IPS-20b (cell line): Measurements from ENCODE around the gene POLR1G.

ENCODE experiments used
- H3K27ac ChIP-seq: one replicate; pipeline ENCODE4 v1.5.1; 2013; ENCODE audit warnings: low read length
- H3K27me3 ChIP-seq: 2 replicates; pipeline ENCODE4 v1.6.1; 2013; ENCODE audit warnings: mild to moderate bottlenecking, low read length, inconsistent platforms; ENCODE audit not compliant: insufficient read depth
- H3K36me3 ChIP-seq: 2 replicates; pipeline ENCODE4 v1.6.1; 2013; ENCODE audit warnings: low read depth, mild to moderate bottlenecking, inconsistent platforms, low read length, moderate library complexity; ENCODE audit not compliant: insufficient read depth
- H3K4me1 ChIP-seq: 2 replicates; pipeline ENCODE4 v1.6.1; 2013; ENCODE audit warnings: mild to moderate bottlenecking, control low read depth, inconsistent platforms, low read length, moderate library complexity; ENCODE audit not compliant: insufficient read depth
- H3K4me3 ChIP-seq: 2 replicates; pipeline ENCODE4 v1.5.1; 2013; ENCODE audit warnings: mild to moderate bottlenecking, low read length, inconsistent platforms
- H3K9ac ChIP-seq: 2 replicates; pipeline ENCODE4 v1.6.1; 2013; ENCODE audit warnings: low read depth, mild to moderate bottlenecking, inconsistent platforms, low read length, moderate library complexity
- H3K9me3 ChIP-seq: 2 replicates; pipeline ENCODE4 v1.6.1; 2013; ENCODE audit warnings: mild to moderate bottlenecking, low read depth, low read length, inconsistent platforms; ENCODE audit not compliant: insufficient read depth

Gene POLR1G

DNA sequence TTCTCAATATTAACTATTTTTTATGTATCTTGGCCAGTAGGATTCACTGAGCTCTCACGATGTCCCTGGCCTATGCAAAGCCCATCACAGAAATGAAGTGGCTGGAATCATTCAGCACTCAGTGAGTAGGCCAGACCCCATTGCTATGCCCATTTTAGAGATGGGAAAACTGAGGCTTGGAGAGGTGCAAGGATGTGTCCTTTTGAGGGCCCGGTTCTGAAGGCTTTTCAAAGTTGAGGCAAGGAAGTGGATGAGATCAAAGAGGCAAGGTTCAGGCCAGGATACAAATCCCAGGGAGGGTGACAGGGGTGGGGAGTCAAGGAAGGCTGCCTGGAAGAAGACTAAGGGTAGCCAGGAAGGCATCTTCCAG, 35.9 kb downstream of the POLR1G start:
- H3K9ac ChIP-seq, result no peak overlapping the region
- H3K27ac ChIP-seq, result no peak overlapping the region
- no peak overlapping the region for H3K4me3 ChIP-seq
- H3K36me3 ChIP-seq, result no peaks in the 10 kb centered on the region
- H3K9me3 ChIP-seq, result no peaks in the 10 kb centered on the region
- peaks cover 7% of the 10 kb centered on the region; the same call in 1 of the 2 replicates for H3K4me1 ChIP-seq
- peaks cover 33% of the 10 kb centered on the region; the same call in 1 of the 2 replicates for H3K27me3 ChIP-seq

DNA sequence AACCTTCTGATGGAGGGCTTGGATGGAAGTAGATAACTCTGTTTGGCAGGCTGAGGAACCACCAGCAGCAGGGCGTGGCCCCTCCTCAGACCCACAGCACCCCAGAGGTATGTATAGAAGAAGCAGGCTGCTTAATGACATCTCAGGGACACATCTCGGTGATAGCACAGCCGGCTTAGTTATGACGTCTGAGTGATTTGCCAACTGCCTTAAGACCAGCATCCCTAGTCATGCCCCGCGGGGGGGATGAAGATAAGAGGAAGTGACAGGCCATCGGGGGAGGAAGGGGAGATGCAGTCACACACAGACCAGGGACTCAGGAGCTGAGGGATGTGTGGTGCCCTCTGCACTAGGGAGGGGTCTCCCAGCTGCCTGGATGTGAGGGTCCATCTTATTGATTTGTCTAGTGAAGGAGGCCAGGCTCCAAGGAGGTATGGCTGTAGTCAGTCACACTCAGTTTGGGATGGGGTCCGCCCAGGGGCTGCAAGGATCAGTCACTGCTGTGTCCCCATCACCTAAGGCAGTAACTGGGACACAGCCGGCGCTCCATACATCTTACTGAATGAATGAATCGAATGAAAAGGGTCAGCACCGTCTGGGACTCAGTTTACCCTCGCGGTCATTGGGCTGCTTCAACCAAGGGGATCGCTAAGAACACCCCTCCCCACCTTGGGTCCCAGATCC, 36.5 kb downstream of the POLR1G start:
- H3K27me3 ChIP-seq, result peaks cover 33% of the 10 kb centered on the region; the same call in 1 of the 2 replicates
- no peaks in the 10 kb centered on the region for H3K36me3 ChIP-seq
- H3K4me3 ChIP-seq, result peak overlapping the region; percentile 84
- H3K4me1 ChIP-seq, result peaks cover 7% of the 10 kb centered on the region; the same call in 1 of the 2 replicates
- no peaks in the 10 kb centered on the region for H3K9me3 ChIP-seq
- peak overlapping the region; percentile 28; the same call in 1 of the 2 replicates for H3K9ac ChIP-seq
- no peak overlapping the region for H3K27ac ChIP-seq

DNA sequence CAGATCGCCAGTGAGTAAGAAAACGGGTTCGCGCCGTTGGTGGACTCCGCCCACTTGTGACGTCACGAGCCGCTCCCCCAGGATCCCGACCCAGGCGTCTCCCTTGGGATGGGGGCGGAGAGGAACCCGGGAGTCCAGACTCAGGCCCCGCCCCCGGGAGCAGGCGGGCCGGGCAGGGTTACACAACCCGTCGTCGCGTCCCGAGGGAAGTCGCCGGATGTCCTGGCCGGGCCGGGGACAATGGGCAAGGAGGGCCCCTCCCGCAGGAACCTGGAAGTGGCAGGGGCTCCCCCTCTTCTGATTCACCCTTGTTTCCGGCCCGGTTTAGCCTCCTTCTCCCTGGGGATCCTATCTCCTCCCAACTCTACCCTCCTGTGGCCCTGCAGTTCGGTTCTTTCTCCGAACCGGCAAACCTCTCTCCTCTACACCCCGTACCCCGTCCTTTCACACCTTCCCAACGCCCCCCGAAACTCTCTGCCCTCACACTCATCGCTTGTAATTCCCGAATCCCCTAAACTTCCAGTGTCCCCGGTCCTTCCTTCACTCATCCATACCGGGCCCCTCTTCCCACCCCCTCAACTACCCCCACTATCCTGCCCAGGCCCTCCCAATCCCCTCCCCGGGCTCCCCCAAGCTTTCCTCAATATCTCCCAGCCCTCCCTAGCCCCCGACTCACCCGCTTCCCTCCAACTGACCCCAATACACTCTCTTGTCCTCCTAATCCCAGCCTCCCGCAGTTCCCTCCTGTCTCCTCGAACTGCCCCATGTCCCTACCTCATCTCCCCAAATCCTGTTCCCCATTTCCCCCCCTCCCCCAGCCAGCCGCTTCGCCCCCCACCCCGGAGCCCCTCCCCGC, 37.2 kb downstream of the POLR1G start:
- H3K27me3 ChIP-seq, result peaks cover 33% of the 10 kb centered on the region; the same call in 1 of the 2 replicates
- no peaks in the 10 kb centered on the region for H3K9me3 ChIP-seq
- no peaks in the 10 kb centered on the region for H3K36me3 ChIP-seq
- peak overlapping the region; percentile 82 for H3K9ac ChIP-seq
- peak overlapping the region; percentile 84 for H3K4me3 ChIP-seq
- H3K27ac ChIP-seq, result no peak overlapping the region
- peaks cover 7% of the 10 kb centered on the region; the same call in 1 of the 2 replicates for H3K4me1 ChIP-seq

DNA sequence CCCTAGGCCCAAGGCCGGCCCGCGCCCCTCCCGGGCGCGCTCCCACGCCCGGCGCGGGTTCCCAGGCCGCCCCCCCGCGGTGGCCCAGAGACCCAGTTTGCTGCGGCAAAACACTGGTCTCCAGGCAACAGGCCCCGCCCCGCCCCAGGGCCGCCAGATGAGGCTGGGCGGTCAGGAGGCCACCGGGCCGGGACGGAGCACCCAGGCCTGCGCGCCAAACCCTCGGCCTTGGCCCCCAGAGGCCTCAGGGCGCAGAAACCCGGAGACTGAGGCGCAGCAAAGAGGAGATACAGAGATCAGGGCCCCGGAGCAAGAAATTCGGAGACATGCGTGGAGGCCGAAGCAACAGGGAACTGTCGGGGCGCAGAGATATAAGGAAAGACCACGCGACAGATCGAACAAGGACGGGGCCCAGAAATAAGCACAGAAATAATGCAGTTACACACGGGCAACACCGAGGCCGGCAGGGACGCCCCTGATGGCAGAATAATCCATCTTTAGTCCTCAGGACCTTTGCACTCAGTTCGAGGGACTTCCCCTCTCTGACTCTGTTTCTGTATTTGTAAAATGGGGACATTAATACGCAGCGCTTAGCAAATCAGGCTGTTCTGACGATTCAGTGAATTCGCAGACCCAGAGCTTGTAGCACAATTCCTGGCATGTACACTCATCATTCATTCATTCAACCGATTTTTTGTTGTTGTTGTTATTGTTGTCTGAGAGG, 38.0 kb downstream of the POLR1G start:
- Histone ChIP-seq H3K36me3 (no peaks in the 10 kb centered on the region), H3K4me1 (peaks cover 7% of the 10 kb centered on the region; the same call in 1 of the 2 replicates), H3K27ac (no peak overlapping the region), H3K9me3 (no peaks in the 10 kb centered on the region), H3K9ac (peak overlapping the region; percentile 77; the same call in 1 of the 2 replicates), H3K4me3 (peak overlapping the region; percentile 71), H3K27me3 (peaks cover 38% of the 10 kb centered on the region; the same call in 1 of the 2 replicates)

DNA sequence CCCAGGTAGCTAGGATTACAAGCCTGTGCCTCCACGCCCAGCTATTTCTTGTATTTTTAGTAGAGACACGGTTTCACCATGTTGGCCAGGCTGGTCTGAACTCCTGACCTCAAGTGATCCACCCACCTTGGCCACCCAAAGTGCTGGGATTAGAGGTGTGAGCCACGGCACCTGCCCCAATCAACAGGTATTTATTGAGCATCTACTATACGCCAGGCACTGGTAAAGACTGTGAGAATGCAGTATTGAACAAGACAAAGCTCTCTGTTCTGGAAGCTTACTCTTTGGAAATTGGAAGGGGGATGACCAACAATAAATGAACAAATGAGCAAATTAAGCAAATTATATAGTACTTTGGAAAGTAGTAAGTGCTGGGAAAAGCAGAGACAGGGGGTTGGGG, 38.7 kb downstream of the POLR1G start:
- no peak overlapping the region for H3K9ac ChIP-seq
- H3K4me1 ChIP-seq, result peaks cover 7% of the 10 kb centered on the region; the same call in 1 of the 2 replicates
- H3K9me3 ChIP-seq, result no peaks in the 10 kb centered on the region
- H3K36me3 ChIP-seq, result no peaks in the 10 kb centered on the region
- H3K4me3 ChIP-seq, result no peak overlapping the region
- H3K27me3 ChIP-seq, result peaks cover 44% of the 10 kb centered on the region
- no peak overlapping the region for H3K27ac ChIP-seq

DNA sequence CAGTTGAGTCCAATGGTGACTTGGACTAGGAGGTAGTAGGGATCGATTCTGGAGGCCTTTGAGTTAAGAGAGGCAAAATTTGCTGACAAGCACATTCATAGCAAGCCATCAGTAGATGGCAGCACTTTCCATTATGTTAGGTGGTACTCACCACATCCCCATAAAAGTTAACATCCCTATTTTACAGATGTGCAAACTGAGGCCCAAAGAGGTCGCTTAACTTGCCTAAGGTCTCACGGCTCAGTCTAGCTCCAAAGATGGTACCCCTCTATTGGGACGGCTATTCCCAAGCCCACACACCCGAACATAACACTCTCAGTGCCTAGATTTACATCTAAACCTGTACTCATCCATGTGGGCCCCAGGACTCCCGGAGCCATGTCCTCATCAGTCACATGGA, 39.9 kb downstream of the POLR1G start:
- no peaks in the 10 kb centered on the region for H3K9me3 ChIP-seq
- no peaks in the 10 kb centered on the region for H3K36me3 ChIP-seq
- H3K9ac ChIP-seq, result no peak overlapping the region
- H3K4me1 ChIP-seq, result peaks cover 7% of the 10 kb centered on the region; the same call in 1 of the 2 replicates
- no peak overlapping the region for H3K4me3 ChIP-seq
- peaks cover 44% of the 10 kb centered on the region for H3K27me3 ChIP-seq
- no peak overlapping the region for H3K27ac ChIP-seq

DNA sequence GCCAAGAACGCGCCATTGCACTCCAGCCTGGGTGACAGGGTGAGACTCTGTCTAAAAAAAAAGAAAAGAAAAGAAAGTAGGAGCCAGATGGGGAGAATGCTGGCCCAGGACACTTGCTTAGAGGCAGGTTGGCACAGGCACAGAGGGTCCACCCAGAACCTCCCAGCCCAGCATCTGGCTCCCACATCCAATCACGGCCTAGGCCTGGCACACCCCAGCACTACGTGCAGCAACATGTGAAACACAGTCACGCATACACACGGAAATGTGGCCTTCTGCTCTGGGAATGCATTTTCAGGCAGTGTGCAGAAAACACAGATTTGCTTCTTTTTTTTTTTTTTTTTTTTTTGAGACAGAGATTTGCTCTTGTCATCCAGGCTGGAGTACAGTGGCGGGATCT, 40.5 kb downstream of the POLR1G start:
- Histone ChIP-seq H3K9ac (no peak overlapping the region), H3K36me3 (no peaks in the 10 kb centered on the region), H3K9me3 (no peaks in the 10 kb centered on the region), H3K27ac (no peak overlapping the region), H3K4me3 (no peak overlapping the region), H3K27me3 (peaks cover 50% of the 10 kb centered on the region), H3K4me1 (peaks cover 7% of the 10 kb centered on the region; the same call in 1 of the 2 replicates)

DNA sequence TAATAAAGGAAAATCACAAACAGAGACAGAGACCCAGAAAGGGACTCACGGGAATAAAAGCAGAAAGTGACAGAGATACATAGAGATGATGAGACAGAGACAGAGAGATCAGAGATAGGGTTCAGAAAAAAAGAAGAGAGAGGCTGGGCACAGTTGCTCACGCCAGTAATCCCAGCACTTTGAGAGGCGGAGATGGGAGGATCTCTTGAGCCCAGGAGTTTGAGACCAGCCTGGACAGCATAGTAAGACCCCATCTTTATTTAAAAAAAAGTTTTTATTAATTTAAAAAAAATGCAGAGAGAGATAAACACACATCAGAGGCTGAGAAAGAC, 41.9 kb downstream of the POLR1G start:
- H3K36me3 ChIP-seq, result no peaks in the 10 kb centered on the region
- no peaks in the 10 kb centered on the region for H3K9me3 ChIP-seq
- no peak overlapping the region for H3K4me3 ChIP-seq
- peaks cover 45% of the 10 kb centered on the region for H3K27me3 ChIP-seq
- peaks cover 5% of the 10 kb centered on the region; the same call in 1 of the 2 replicates for H3K4me1 ChIP-seq
- no peak overlapping the region for H3K27ac ChIP-seq
- H3K9ac ChIP-seq, result no peak overlapping the region

DNA sequence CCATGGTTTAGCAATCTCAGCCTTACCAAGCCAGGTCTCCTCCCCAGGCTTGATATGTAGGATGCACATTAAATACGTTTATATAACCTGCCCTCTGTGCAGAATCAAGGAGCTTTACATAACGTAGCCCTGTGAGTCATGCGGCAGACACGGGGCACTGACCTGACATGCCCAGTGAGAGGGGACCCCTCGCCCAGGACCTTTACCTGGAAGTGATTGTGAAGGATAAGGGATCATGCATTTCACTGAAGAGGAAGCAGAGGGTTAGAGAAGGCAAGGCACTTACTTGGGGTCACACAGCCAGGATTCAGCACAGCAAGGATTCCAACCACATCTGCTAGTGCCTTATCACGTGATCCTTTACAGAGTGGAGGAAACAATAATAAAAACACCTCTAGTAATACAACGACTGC, 42.4 kb downstream of the POLR1G start:
- Histone ChIP-seq H3K27me3 (peaks cover 45% of the 10 kb centered on the region), H3K4me1 (peaks cover 5% of the 10 kb centered on the region), H3K36me3 (no peaks in the 10 kb centered on the region), H3K9me3 (no peaks in the 10 kb centered on the region), H3K9ac (no peak overlapping the region), H3K4me3 (no peak overlapping the region), H3K27ac (no peak overlapping the region)

DNA sequence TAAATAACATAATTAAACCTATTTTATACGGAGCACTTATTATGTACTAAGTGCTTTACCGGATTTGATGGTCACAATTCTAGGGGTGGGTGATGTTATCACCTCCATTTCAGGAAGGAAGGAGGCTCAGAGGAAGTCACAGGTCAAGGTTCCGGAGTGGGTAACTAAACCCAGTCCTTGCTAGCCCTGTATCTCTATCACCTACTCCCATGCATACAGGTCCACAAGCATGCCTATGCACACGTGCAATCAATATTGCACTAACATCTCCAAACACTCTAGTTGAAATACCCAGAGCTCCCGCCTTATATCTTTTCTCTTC, 43.5 kb downstream of the POLR1G start:
- no peaks in the 10 kb centered on the region for H3K36me3 ChIP-seq
- peak overlapping the region; percentile 67; the same call in 1 of the 2 replicates for H3K9ac ChIP-seq
- no peak overlapping the region for H3K27ac ChIP-seq
- H3K4me3 ChIP-seq, result peak overlapping the region; percentile 76
- H3K27me3 ChIP-seq, result peaks cover 39% of the 10 kb centered on the region
- H3K9me3 ChIP-seq, result no peaks in the 10 kb centered on the region
- no peaks in the 10 kb centered on the region; the same call in 1 of the 2 replicates for H3K4me1 ChIP-seq

DNA sequence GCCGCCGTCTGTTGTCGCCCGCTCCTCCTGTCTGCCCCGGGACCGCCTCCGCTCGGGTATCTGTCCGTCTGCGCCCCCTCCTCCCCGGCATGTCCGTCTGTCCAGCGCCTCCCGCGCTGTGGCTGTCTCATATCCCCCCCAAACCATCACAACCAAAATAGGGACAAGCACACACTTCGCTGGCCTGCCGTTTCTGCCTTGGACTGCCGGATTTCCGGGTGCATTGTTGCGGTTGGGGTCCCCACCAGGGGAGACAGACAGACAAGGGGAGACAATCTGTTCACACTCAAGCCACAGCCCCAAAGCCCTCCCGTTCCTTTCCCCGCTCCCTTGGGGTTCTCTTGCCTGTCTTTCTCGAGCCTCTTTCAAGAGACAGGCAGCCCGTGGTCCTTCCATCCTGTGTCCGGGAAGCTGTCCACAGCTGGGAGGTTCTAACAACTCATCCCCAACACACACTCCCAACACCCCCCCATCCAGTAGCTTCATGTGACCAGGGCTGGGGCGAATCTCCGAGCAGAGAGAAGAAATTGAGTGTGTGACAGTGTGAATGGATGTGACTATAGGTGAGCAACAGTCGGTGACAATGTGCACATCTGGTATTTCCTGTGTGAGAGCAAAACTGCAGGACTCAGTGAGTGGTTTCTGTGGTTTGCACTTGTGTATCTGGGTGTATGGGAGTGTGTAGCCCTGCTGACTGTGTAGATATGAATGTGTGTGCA, 44.8 kb downstream of the POLR1G start:
- Histone ChIP-seq H3K27me3 (peaks cover 34% of the 10 kb centered on the region), H3K4me1 (peaks cover 3% of the 10 kb centered on the region), H3K9me3 (no peaks in the 10 kb centered on the region), H3K4me3 (peak overlapping the region; percentile 63), H3K36me3 (no peaks in the 10 kb centered on the region), H3K9ac (peak overlapping the region; percentile 59; the same call in 1 of the 2 replicates), H3K27ac (no peak overlapping the region)
